PC-9 (cell line): ENCODE data around the gene NLRX1. TPM values are rescaled to one million over a fixed set of nuclear protein-coding genes. Genes with fewer than 3 reads are reported as not detected.

Source experiments
- BruUV-seq: library from RNA; stranded (reverse); fragments of 400-500 nt; replicated peaks from 2 replicates; lab custom pipeline; 2021; lab: Mats Ljungman, UMichigan
- CTCF ChIA-PET: fragments of 300-600 bp; sonication (Branson Sonifier 250); formaldehyde crosslinking; loops from one replicate; lab custom pipeline; 2022; ENCODE audit warnings: antibody characterized with exemption; lab: Charles Lee
- POLR2A ChIA-PET: fragments of 300-600 bp; sonication (Branson Sonifier 250); formaldehyde crosslinking; loops from one replicate; lab custom pipeline; 2022; ENCODE audit warnings: antibody characterized with exemption; ENCODE audit not compliant: unreplicated experiment; lab: Charles Lee
- DNase-seq, 2 experiments: peaks; one replicate each; pipeline versions ENCODE4 v3.0.0 to v3.0.0-alpha.2; 2015 to 2022; ENCODE audit warnings: mixed read lengths in 1 of 2
- H2AFZ ChIP-seq: fragments of 200-600 bp; sonication (generic); 2 replicates; pipeline ENCODE4 v1.8.1; 2017; ENCODE audit warnings: antibody characterized with exemption
- H3F3A ChIP-seq: fragments of 200-600 bp; sonication (generic); 2 replicates; pipeline ENCODE4 v1.8.1; 2017; ENCODE audit warnings: antibody characterized with exemption, mild to moderate bottlenecking, low read depth; ENCODE audit not compliant: insufficient read depth
- H3K27ac ChIP-seq: fragments of 200-600 bp; sonication (generic); 2 replicates; pipeline ENCODE4 v1.6.1; 2016; ENCODE audit warnings: mixed run types
- H3K27me3 ChIP-seq: fragments of 200-600 bp; sonication (generic); 2 replicates; pipeline ENCODE4 v1.6.1; 2016; ENCODE audit warnings: low read depth, mixed run types; ENCODE audit not compliant: insufficient read depth
- H3K36me3 ChIP-seq: fragments of 200-600 bp; sonication (generic); 2 replicates; pipeline ENCODE4 v1.6.1; 2016; ENCODE audit warnings: low read depth, mixed run types
- H3K4me1 ChIP-seq: fragments of 200-600 bp; sonication (generic); replicated peaks from 2 replicates; pipeline ENCODE4 v1.6.1; 2016; ENCODE audit warnings: mixed run types; ENCODE audit not compliant: insufficient read depth
- H3K4me2 ChIP-seq: fragments of 200-600 bp; sonication (generic); 2 replicates; pipeline ENCODE4 v1.6.1; 2017; ENCODE audit warnings: mixed run types
- H3K4me3 ChIP-seq: fragments of 200-600 bp; sonication (generic); 2 replicates; pipeline ENCODE4 v1.6.1; 2016; ENCODE audit warnings: mixed run types
- H3K79me2 ChIP-seq: fragments of 200-600 bp; sonication (generic); 2 replicates; pipeline ENCODE4 v1.6.1; 2017; ENCODE audit warnings: low read depth, mixed run types
- H3K9me2 ChIP-seq: fragments of 200-600 bp; sonication (generic); 2 replicates; pipeline ENCODE4 v1.8.1; 2017; ENCODE audit warnings: mild to moderate bottlenecking; ENCODE audit not compliant: insufficient read depth
- H3K9me3 ChIP-seq: fragments of 200-600 bp; sonication (generic); 2 replicates; pipeline ENCODE4 v1.8.1; 2016; ENCODE audit warnings: low read depth; ENCODE audit not compliant: insufficient read depth
- H4K20me1 ChIP-seq: fragments of 200-600 bp; sonication (generic); 2 replicates; pipeline ENCODE4 v1.8.1; 2017; ENCODE audit not compliant: insufficient read depth
- CTCF ChIP-seq: fragments of 200-600 bp; sonication (generic); conservative IDR thresholded peaks from 2 replicates; pipeline ENCODE4 v1.6.1; 2017; ENCODE audit warnings: mixed run types, antibody characterized with exemption, mild to moderate bottlenecking, moderate library complexity
- EZH2 ChIP-seq: fragments of 200-600 bp; sonication (generic); IDR thresholded peaks from 2 replicates; pipeline ENCODE4 v1.8.0; 2017; ENCODE audit warnings: antibody characterized with exemption, low read depth
- intact Hi-C: fragments of 100-400 bp; cut with micrococcal nuclease; formaldehyde crosslinking; loops from one replicate; pipeline ENCODE4 v1.10.0; 2022; ENCODE audit not compliant: unreplicated experiment
- total RNA-seq: library from RNA; stranded (reverse); gene quantifications from 2 replicates; pipeline ENCODE4 v1.2.3, GENCODE V29; 2021

The NLRX1 gene
- total RNA-seq, 1 experiment from 2014 or later, result 18.4 TPM

GRCh38 chr11:119229741-119230140 is 61.2 kb downstream of the NLRX1 start:
- Histone ChIP-seq H3K36me3 (peaks cover 9% of the 10 kb centered on the region), H3K4me3 (no peak overlapping the region), H3K79me2 (peaks cover 56% of the 10 kb centered on the region), H3K27ac (no peak overlapping the region), H3K9me3 (no peaks in the 10 kb centered on the region), H3K4me2 (no peak overlapping the region), H3F3A (no peaks in the 10 kb centered on the region), H2AFZ (no peak overlapping the region), H3K27me3 (no peaks in the 10 kb centered on the region), H3K4me1 (no peaks in the 10 kb centered on the region), H4K20me1 (no peaks in the 10 kb centered on the region), H3K9me2 (no peaks in the 10 kb centered on the region)
- intact Hi-C loops, result no loop called here
- no peak for DNase-seq
- CTCF ChIA-PET, result interaction anchor here (0.7 kb wide), 1 partner anchor 76 kb away, joined by 4 read pairs; no protein-coding TSS in a partner anchor
- BruUV-seq, result no TSS peak
- TF ChIP-seq EZH2 (no peak), CTCF (no peak)
- POLR2A ChIA-PET, result no interaction called here

Other genes with a start within 250 kb of the NLRX1 start
- gene BCL9L, start 242.8 kb upstream of the NLRX1 start, total RNA-seq, result 75.9 and 108 TPM in 2 replicates
- gene UPK2, start 212.4 kb upstream of the NLRX1 start, total RNA-seq, result 17.1 and 23.2 TPM in 2 replicates
- not detected in 2 replicates for gene FOXR1, start 197.0 kb upstream of the NLRX1 start, total RNA-seq
- 61.7 and 73.9 TPM in 2 replicates for gene CENATAC, start 170.6 kb upstream of the NLRX1 start, total RNA-seq
- gene RPS25, start 150.4 kb upstream of the NLRX1 start, total RNA-seq, result 954 and 984 TPM in 2 replicates
- gene TRAPPC4, start 150.0 kb upstream of the NLRX1 start, total RNA-seq, result 49.2 and 51.4 TPM in 2 replicates
- 23.2 and 24.3 TPM in 2 replicates for gene SLC37A4, start 137.8 kb upstream of the NLRX1 start, total RNA-seq
- gene HYOU1, start 111.5 kb upstream of the NLRX1 start, total RNA-seq, result 92.0 and 117 TPM in 2 replicates
- 21.1 and 22.9 TPM in 2 replicates for gene VPS11, start 100.9 kb upstream of the NLRX1 start, total RNA-seq
- 49.3 and 54.9 TPM in 2 replicates for gene HMBS, start 83.8 kb upstream of the NLRX1 start, total RNA-seq
- 32.8 and 41.1 TPM in 2 replicates for gene DPAGT1, start 66.9 kb upstream of the NLRX1 start, total RNA-seq
- 6.7 and 9.3 TPM in 2 replicates for gene C2CD2L, start 61.4 kb upstream of the NLRX1 start, total RNA-seq
- 34.9 and 35.5 TPM in 2 replicates for gene HINFP, start 47.1 kb upstream of the NLRX1 start, total RNA-seq
- gene ABCG4, start 19.7 kb upstream of the NLRX1 start, total RNA-seq, result 0.11 TPM in 1 of 2 replicates, not detected in the other
- gene NHERF4, start 16.8 kb downstream of the NLRX1 start, total RNA-seq, result 0.73 TPM in 1 of 2 replicates, not detected in the other
- 26.3 and 32.9 TPM in 2 replicates for gene CBL, start 37.6 kb downstream of the NLRX1 start, total RNA-seq
- gene MCAM, start 148.4 kb downstream of the NLRX1 start, total RNA-seq, result 38.8 and 54.5 TPM in 2 replicates
- 55.0 and 64.3 TPM in 2 replicates for gene RNF26, start 165.8 kb downstream of the NLRX1 start, total RNA-seq
- not detected in 2 replicates for gene C1QTNF5, start 172.2 kb downstream of the NLRX1 start, total RNA-seq
- not detected in 2 replicates for gene MFRP, start 178.0 kb downstream of the NLRX1 start, total RNA-seq
- gene USP2, start 213.0 kb downstream of the NLRX1 start, total RNA-seq, result 2.1 and 2.7 TPM in 2 replicates